HG02981 (cell line): ENCODE data around the gene CENPC.
"Not testable (repeated sequence)": the region's sequence is repeated elsewhere in the genome, so short reads cannot be mapped to it uniquely, and the experiment has no call there.

ENCODE experiments used
- ATAC-seq: cut with Tn5 transposase; IDR thresholded peaks from one replicate; pipeline ENCODE4 v1.9.1; 2021; ENCODE audit warnings: mild to moderate bottlenecking, moderate library complexity; ENCODE audit not compliant: unreplicated experiment

The CENPC gene

GRCh38 chr4:67554096-67554495 is 8.8 kb upstream of the CENPC start:
- ATAC-seq, result no peak

- ATAC-seq, result not testable (repeated sequence)
These were observed 7.0 kb upstream of the CENPC start for GRCh38 chr4:67552146-67552792.

- peak; percentile 34 for ATAC-seq
These were observed 5.6 kb upstream of the CENPC start for GRCh38 chr4:67550857-67551256.

GRCh38 chr4:67550451-67550850 is 5.1 kb upstream of the CENPC start:
- peak; percentile 11 for ATAC-seq

GRCh38 chr4:67549123-67549522 is 3.8 kb upstream of the CENPC start:
- peak; percentile 26 for ATAC-seq

- no peak for ATAC-seq
These were observed 1.7 kb upstream of the CENPC start for GRCh38 chr4:67546971-67547370.

- ATAC-seq, result no peak
These were observed 677 bp upstream of the CENPC start for GRCh38 chr4:67546004-67546356.

- no peak for ATAC-seq
These were observed 3.2 kb downstream of the CENPC start for GRCh38 chr4:67542076-67542475.

- no peak for ATAC-seq
These were observed 5.5 kb downstream of the CENPC start for GRCh38 chr4:67539830-67540229.

- ATAC-seq, result no peak
These were observed 9.9 kb downstream of the CENPC start for GRCh38 chr4:67535280-67535840.

- no peak for ATAC-seq
These were observed 12.2 kb downstream of the CENPC start for GRCh38 chr4:67533112-67533511.

- not testable (repeated sequence) for ATAC-seq
These were observed 12.9 kb downstream of the CENPC start for GRCh38 chr4:67532397-67532796.

GRCh38 chr4:67531379-67531962 is 13.8 kb downstream of the CENPC start:
- no peak for ATAC-seq

- not testable (repeated sequence) for ATAC-seq
These were observed 21.2 kb downstream of the CENPC start for GRCh38 chr4:67524140-67524539.

GRCh38 chr4:67522851-67523671 is 22.2 kb downstream of the CENPC start:
- no peak for ATAC-seq

- ATAC-seq, result no peak
These were observed 23.1 kb downstream of the CENPC start for GRCh38 chr4:67522230-67522629.

GRCh38 chr4:67521506-67521905 is 23.8 kb downstream of the CENPC start:
- no peak for ATAC-seq

- no peak for ATAC-seq
These were observed 25.2 kb downstream of the CENPC start for GRCh38 chr4:67520141-67520540.

- ATAC-seq, result no peak
These were observed 32.8 kb downstream of the CENPC start for GRCh38 chr4:67512501-67512900.

- ATAC-seq, result no peak
These were observed 44.9 kb downstream of the CENPC start for GRCh38 chr4:67500373-67500772.

- no peak for ATAC-seq
These were observed 45.5 kb downstream of the CENPC start for GRCh38 chr4:67499799-67500198.
